Loucy (cell line): Measurements from ENCODE around the gene ADAD2.
A peak's percentile ranks its signal among the peaks of the same experiment; 100 is the strongest.

Source experiments
- H2AFZ ChIP-seq: fragments of 200-600 bp; sonication (generic); 2 replicates; pipeline ENCODE4 v1.6.0; 2016; ENCODE audit warnings: antibody characterized with exemption, mild to moderate bottlenecking, low read length, moderate library complexity
- H3F3A ChIP-seq: fragments of 200-600 bp; 2 replicates; pipeline ENCODE4 v1.6.0; 2016; ENCODE audit warnings: antibody characterized with exemption, low read depth, mild to moderate bottlenecking
- H3K27me3 ChIP-seq: fragments of 200-600 bp; sonication (generic); 2 replicates; pipeline ENCODE4 v1.6.1; 2014; ENCODE audit warnings: low read length, mild to moderate bottlenecking; ENCODE audit not compliant: insufficient read depth, poor library complexity, severe bottlenecking
- H3K36me3 ChIP-seq: fragments of 200-600 bp; sonication (generic); 2 replicates; pipeline ENCODE4 v1.6.1; 2016; ENCODE audit warnings: low read length; ENCODE audit not compliant: insufficient read depth
- H3K4me1 ChIP-seq: fragments of 200-600 bp; sonication (generic); 2 replicates; pipeline ENCODE4 v1.5.1; 2014; ENCODE audit warnings: low read length, mild to moderate bottlenecking; ENCODE audit not compliant: insufficient read depth, poor library complexity, severe bottlenecking
- H3K4me2 ChIP-seq: fragments of 200-600 bp; sonication (generic); 2 replicates; pipeline ENCODE4 v1.6.0; 2014; ENCODE audit warnings: antibody characterized with exemption, low read length, low read depth, mild to moderate bottlenecking; ENCODE audit not compliant: poor library complexity, severe bottlenecking
- H3K4me3 ChIP-seq: fragments of 200-600 bp; sonication (generic); 2 replicates; pipeline ENCODE4 v1.5.1; 2014; ENCODE audit warnings: low read length, mild to moderate bottlenecking, mixed read lengths; ENCODE audit not compliant: poor library complexity, severe bottlenecking
- H3K79me2 ChIP-seq: fragments of 200-600 bp; sonication (generic); 2 replicates; pipeline ENCODE4 v1.6.1; 2014; ENCODE audit warnings: low read length; ENCODE audit not compliant: insufficient read depth
- H3K9ac ChIP-seq: fragments of 200-600 bp; sonication (generic); 2 replicates; pipeline ENCODE4 v1.6.0; 2014; ENCODE audit warnings: mild to moderate bottlenecking, low read depth, low read length, moderate library complexity; ENCODE audit not compliant: poor library complexity, severe bottlenecking
- H3K9me2 ChIP-seq: fragments of 200-600 bp; sonication (generic); replicated peaks from 2 replicates; pipeline ENCODE4 v1.6.1; 2016; ENCODE audit warnings: low read depth, low read length, mixed read lengths
- H3K9me3 ChIP-seq: fragments of 200-600 bp; sonication (generic); 2 replicates; pipeline ENCODE4 v1.6.1; 2014; ENCODE audit warnings: mild to moderate bottlenecking, antibody characterized with exemption, low read length, low read depth; ENCODE audit not compliant: insufficient read depth
- H4K20me1 ChIP-seq: fragments of 200-600 bp; sonication (generic); 2 replicates; pipeline ENCODE4 v1.6.0; 2014; ENCODE audit warnings: antibody characterized with exemption, low read length, mild to moderate bottlenecking; ENCODE audit not compliant: insufficient read depth, poor library complexity, severe bottlenecking
- EZH2phosphoT487 ChIP-seq: fragments of 200-600 bp; IDR thresholded peaks from 2 replicates; pipeline ENCODE4 v1.6.1; 2018; ENCODE audit warnings: antibody characterized with exemption, mild to moderate bottlenecking, moderate library complexity, borderline replicate concordance
- TF ChIP-seq, protein P1 (sequence below): fragments of 200-600 bp; sonication (generic); conservative IDR thresholded peaks from 2 replicates; pipeline ENCODE4 v1.5.1; 2014; ENCODE audit warnings: mild to moderate bottlenecking, antibody characterized with exemption, low read length

Gene ADAD2

DNA sequence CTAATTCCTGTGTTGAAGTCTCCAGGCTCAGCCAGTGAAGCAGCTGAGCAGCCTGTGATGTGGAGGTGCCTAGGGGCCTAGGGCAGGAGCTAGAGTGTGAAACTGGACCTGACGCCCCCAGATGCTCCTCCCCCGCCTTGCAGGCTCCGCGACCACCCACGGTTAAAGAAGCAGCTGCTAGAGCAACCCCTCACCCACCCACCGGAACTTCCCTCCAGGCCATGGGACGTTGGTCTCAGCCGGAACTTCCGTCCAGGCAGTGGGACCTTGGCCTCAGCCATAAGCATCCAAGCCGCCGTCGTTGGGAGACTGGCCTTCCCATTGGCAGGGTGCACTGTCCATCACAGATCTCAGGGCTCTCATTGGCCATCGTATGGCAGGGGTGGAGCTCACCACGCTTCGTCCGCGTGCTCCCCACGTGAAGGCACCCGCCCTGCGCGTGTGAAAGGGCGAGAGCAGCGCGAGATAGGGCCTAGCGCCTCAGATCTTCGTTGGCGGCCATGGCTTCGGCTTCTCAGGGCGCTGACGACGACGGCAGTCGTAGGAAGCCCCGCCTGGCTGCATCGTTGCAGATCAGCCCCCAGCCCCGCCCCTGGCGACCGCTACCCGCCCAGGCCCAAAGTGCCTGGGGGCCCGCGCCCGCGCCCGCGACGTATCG, at the start of gene ADAD2:
Gene ADAD2, plus strand, starts transcription at position 427 of the 658 bp plus-strand sequence. Its CDS starts 74 bp downstream, at position 501.
- Histone ChIP-seq H3K9ac (no peak within 1 kb of the TSS), H3K4me1 (peaks cover 3% of the 10 kb centered on the region), H3K36me3 (no peaks in the 10 kb centered on the region), H2AFZ (no peak within 1 kb of the TSS), H3K4me3 (no peak within 1 kb of the TSS), H3F3A (no peaks in the 10 kb centered on the region), H3K4me2 (no peak within 1 kb of the TSS), H3K9me2 (no peaks in the 10 kb centered on the region), H3K79me2 (peaks cover 10% of the 10 kb centered on the region), H3K27me3 (no peaks in the 10 kb centered on the region), H4K20me1 (peaks cover 5% of the 10 kb centered on the region), H3K9me3 (no peaks in the 10 kb centered on the region)
- TF ChIP-seq EZH2phosphoT487: no peak
- TF ChIP-seq, protein P1, sequence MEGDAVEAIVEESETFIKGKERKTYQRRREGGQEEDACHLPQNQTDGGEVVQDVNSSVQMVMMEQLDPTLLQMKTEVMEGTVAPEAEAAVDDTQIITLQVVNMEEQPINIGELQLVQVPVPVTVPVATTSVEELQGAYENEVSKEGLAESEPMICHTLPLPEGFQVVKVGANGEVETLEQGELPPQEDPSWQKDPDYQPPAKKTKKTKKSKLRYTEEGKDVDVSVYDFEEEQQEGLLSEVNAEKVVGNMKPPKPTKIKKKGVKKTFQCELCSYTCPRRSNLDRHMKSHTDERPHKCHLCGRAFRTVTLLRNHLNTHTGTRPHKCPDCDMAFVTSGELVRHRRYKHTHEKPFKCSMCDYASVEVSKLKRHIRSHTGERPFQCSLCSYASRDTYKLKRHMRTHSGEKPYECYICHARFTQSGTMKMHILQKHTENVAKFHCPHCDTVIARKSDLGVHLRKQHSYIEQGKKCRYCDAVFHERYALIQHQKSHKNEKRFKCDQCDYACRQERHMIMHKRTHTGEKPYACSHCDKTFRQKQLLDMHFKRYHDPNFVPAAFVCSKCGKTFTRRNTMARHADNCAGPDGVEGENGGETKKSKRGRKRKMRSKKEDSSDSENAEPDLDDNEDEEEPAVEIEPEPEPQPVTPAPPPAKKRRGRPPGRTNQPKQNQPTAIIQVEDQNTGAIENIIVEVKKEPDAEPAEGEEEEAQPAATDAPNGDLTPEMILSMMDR: no peak

DNA sequence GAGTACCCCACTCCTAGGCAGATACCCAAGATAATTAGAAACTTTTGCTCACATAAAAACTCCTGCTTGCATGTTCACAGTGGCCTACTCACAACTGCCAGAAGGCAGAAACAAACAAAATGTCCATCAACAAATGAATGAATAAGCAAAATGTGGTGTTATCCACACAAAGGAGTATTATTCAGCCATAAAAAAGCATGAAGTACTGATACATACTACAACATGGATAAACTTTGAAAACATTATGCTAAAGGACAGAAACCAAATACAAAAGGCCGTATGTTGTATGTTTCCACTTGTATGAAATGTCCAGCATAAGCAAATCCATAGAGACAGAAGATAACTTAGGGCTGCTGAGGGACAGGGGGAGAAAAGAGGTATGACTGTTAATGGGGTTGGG, 47.9 kb upstream of the ADAD2 start:
- Histone ChIP-seq H3K4me3 (peak overlapping the region; percentile 82), H3K79me2 (peaks cover 56% of the 10 kb centered on the region), H3K4me1 (peaks cover 37% of the 10 kb centered on the region), H4K20me1 (peaks cover 16% of the 10 kb centered on the region), H3K9ac (peak overlapping the region; percentile 79), H3K36me3 (no peaks in the 10 kb centered on the region), H3K9me2 (no peaks in the 10 kb centered on the region), H3F3A (no peaks in the 10 kb centered on the region; the same call in 1 of the 2 replicates), H3K4me2 (peak overlapping the region; percentile 89), H3K27me3 (no peaks in the 10 kb centered on the region), H2AFZ (no peak overlapping the region), H3K9me3 (no peaks in the 10 kb centered on the region)
- TF ChIP-seq, protein P1: no peak
- no peak for TF ChIP-seq EZH2phosphoT487

DNA sequence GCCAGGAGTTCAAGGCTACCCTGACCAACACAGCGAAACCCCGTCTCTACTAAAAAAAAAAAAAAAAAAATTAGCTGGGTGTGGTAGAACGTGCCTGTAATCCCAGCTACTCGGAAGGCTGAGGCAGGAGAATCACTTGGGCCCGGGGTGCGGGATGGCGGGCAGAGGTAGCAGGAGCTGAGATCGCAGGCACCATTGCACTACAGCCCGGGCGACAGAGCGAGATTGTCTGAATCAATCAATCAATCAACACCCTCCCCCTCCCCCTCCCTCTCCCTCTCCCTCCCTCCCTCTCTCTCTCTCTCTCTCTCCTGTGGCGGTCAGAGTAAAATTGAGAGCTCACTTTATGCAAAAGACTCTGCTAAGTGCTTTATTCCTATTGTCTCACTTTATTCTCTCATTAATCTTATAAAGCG, 47.2 kb upstream of the ADAD2 start:
- Histone ChIP-seq H3K9me3 (no peaks in the 10 kb centered on the region), H3K9ac (peak overlapping the region; percentile 79), H3K4me1 (peaks cover 34% of the 10 kb centered on the region), H3K27me3 (no peaks in the 10 kb centered on the region), H3K4me2 (peak overlapping the region; percentile 89), H3K36me3 (no peaks in the 10 kb centered on the region), H3K79me2 (peaks cover 53% of the 10 kb centered on the region), H2AFZ (no peak overlapping the region), H3F3A (no peaks in the 10 kb centered on the region; the same call in 1 of the 2 replicates), H4K20me1 (peaks cover 16% of the 10 kb centered on the region), H3K4me3 (peak overlapping the region; percentile 82), H3K9me2 (no peaks in the 10 kb centered on the region)
- TF ChIP-seq EZH2phosphoT487: no peak
- TF ChIP-seq, protein P1: no peak
